ENCODE data around the gene DGCR2. TPM values are rescaled to one million over a fixed set of nuclear protein-coding genes. Genes with fewer than 3 reads are reported as not detected.

Gene DGCR2
- total and polyA plus RNA-seq, 2 donors from 2014 or later: 37.5 to 67.7 TPM

DNA sequence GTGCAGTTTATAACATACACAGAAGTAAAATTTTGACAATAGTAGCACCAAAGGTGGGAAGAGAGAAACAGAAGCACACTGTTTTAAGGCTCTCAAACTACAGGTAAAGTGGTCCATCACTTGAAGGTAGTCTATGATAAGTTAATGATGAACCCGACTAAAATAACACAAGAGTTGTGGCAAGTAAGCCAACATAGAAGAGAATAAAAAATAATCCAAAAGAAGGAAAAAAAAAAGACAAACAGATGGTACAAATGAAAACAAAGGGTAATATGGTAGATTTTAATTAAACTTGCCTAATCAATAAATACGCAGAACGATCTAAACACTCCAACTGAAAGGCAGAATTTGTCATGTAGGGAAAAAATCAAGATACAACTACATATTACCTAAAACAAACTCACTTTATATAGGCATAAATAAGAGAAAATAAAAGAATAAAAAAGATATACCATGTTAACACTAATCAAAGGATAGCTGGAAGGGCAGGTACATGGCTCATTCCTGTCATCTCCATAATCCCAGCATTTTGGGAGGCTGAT is 31.6 kb downstream of the DGCR2 start:
- no peak overlapping the region for H3K9ac ChIP-seq (ENCODE audit: low read length in 3 of 3)
- DNase-seq: no peak
- no peak for FAIRE-seq
- intact Hi-C loops (cut with DNase I): no loop called here
- peaks cover 0 to 4% (median 0%) of the 10 kb centered on the region in 3 donors for H3K36me3 ChIP-seq (ENCODE audit: control insufficient read depth in 2 of 3, insufficient read depth in 3 of 3, low read length in 3 of 3)
- no peaks in the 10 kb centered on the region for H3K9me3 ChIP-seq (ENCODE audit: control insufficient read depth in 2 of 3, insufficient read depth in 1 of 3, low read length in 3 of 3)
- TF ChIP-seq, protein P1, sequence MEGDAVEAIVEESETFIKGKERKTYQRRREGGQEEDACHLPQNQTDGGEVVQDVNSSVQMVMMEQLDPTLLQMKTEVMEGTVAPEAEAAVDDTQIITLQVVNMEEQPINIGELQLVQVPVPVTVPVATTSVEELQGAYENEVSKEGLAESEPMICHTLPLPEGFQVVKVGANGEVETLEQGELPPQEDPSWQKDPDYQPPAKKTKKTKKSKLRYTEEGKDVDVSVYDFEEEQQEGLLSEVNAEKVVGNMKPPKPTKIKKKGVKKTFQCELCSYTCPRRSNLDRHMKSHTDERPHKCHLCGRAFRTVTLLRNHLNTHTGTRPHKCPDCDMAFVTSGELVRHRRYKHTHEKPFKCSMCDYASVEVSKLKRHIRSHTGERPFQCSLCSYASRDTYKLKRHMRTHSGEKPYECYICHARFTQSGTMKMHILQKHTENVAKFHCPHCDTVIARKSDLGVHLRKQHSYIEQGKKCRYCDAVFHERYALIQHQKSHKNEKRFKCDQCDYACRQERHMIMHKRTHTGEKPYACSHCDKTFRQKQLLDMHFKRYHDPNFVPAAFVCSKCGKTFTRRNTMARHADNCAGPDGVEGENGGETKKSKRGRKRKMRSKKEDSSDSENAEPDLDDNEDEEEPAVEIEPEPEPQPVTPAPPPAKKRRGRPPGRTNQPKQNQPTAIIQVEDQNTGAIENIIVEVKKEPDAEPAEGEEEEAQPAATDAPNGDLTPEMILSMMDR (IDR thresholded peaks at IDR 0.05; ENCODE audit: borderline replicate concordance, extremely low read depth, insufficient read depth): no peak
- H3K4me1 ChIP-seq (ENCODE audit: control insufficient read depth in 2 of 3, insufficient read depth in 2 of 3, low read depth in 1 of 3, low read length in 3 of 3): no peaks in the 10 kb centered on the region
- H3K27ac ChIP-seq (ENCODE audit: low read depth in 2 of 2, low read length in 2 of 2): no peak overlapping the region
- H3K27me3 ChIP-seq (ENCODE audit: control insufficient read depth, insufficient read depth, low read length): no peaks in the 10 kb centered on the region
- no peak overlapping the region for H3K4me3 ChIP-seq (ENCODE audit: low read length in 3 of 3)

DNA sequence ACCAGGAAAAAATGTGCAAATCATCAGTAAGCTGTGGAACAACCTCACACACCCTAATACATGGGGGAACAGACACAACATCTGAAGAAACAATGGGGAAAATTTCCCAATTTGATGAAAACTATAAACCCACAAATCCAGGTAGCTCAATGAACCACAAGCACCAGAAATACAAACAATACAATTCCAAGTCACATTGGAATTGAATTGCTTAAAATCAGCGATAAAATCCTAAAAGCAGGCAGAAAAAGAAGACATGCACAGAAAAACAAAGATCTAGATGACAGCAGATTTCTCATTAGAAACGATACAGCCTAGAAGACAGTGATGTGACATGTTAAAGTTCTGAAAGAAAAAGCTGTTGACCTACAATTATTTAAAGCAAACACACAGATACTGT is 32.0 kb downstream of the DGCR2 start:
- H3K4me3 ChIP-seq (ENCODE audit: low read length in 3 of 3): no peak overlapping the region
- TF ChIP-seq, protein P1 (IDR thresholded peaks at IDR 0.05; ENCODE audit: borderline replicate concordance, extremely low read depth, insufficient read depth): no peak
- H3K9ac ChIP-seq (ENCODE audit: low read length in 3 of 3): no peak overlapping the region
- no peak for FAIRE-seq
- no peak overlapping the region for H3K27ac ChIP-seq (ENCODE audit: low read depth in 2 of 2, low read length in 2 of 2)
- H3K9me3 ChIP-seq (ENCODE audit: control insufficient read depth in 2 of 3, insufficient read depth in 1 of 3, low read length in 3 of 3): no peaks in the 10 kb centered on the region
- DNase-seq: no peak
- intact Hi-C loops (cut with DNase I): no loop called here
- H3K4me1 ChIP-seq (ENCODE audit: control insufficient read depth in 2 of 3, insufficient read depth in 2 of 3, low read depth in 1 of 3, low read length in 3 of 3): peaks cover 0 to 3% (median 0%) of the 10 kb centered on the region in 3 donors
- no peaks in the 10 kb centered on the region for H3K27me3 ChIP-seq (ENCODE audit: control insufficient read depth, insufficient read depth, low read length)
- H3K36me3 ChIP-seq (ENCODE audit: control insufficient read depth in 2 of 3, insufficient read depth in 3 of 3, low read length in 3 of 3): peaks cover 0 to 6% (median 0%) of the 10 kb centered on the region in 3 donors

DNA sequence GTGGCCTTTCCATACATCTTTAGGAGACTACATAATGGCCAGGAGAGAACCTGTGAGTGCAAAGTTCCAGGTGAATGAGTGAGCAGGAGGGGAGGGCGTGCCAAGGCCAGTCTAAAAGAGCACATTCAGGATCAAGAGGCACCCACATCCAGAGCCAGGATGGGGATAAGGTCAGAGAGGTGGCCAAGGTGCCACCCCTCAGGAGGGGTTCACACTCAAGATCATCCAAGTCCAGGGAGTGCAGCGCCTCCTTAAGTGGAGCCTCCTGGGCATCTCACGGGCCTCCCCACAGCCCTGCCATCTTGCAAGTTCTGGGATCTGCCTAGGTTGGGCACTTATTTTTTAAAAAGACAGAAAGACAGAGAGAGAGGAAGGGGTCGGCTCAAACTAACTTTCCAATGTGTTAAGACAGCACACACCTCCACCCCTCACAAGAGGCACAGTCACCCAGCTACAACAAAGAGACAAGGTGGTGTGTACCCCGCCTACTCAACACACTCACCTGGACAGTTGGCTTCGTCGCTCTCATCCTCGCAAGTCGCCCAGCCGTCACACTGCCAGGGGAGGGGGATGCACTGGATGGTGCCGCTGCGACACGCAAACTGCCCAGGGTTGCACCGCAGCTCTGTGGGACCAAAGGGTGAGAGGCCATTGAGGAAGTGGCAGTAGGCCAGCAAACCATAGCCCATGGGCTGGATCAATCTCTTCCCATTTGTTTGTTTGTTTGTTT is 33.2 kb downstream of the DGCR2 start:
- Histone ChIP-seq H3K9ac (ENCODE audit: low read length in 3 of 3) (no peak overlapping the region), H3K9me3 (ENCODE audit: control insufficient read depth in 2 of 3, insufficient read depth in 1 of 3, low read length in 3 of 3) (no peaks in the 10 kb centered on the region), H3K4me3 (ENCODE audit: low read length in 3 of 3) (no peak overlapping the region), H3K36me3 (ENCODE audit: control insufficient read depth in 2 of 3, insufficient read depth in 3 of 3, low read length in 3 of 3) (peaks cover 0 to 6% (median 0%) of the 10 kb centered on the region in 3 donors), H3K27ac (ENCODE audit: low read depth in 2 of 2, low read length in 2 of 2) (no peak overlapping the region), H3K27me3 (ENCODE audit: control insufficient read depth, insufficient read depth, low read length) (no peaks in the 10 kb centered on the region), H3K4me1 (ENCODE audit: control insufficient read depth in 2 of 3, insufficient read depth in 2 of 3, low read depth in 1 of 3, low read length in 3 of 3) (peaks cover 0 to 4% (median 0%) of the 10 kb centered on the region in 3 donors)
- DNase-seq: no peak
- TF ChIP-seq, protein P1 (IDR thresholded peaks at IDR 0.05; ENCODE audit: borderline replicate concordance, extremely low read depth, insufficient read depth): no peak
- intact Hi-C loops (cut with DNase I): no loop called here
- FAIRE-seq: no peak

Data from kidney (tissue), 14 donors.